Measurements from ENCODE around the gene OXER1.

OXER1 gene

DNA sequence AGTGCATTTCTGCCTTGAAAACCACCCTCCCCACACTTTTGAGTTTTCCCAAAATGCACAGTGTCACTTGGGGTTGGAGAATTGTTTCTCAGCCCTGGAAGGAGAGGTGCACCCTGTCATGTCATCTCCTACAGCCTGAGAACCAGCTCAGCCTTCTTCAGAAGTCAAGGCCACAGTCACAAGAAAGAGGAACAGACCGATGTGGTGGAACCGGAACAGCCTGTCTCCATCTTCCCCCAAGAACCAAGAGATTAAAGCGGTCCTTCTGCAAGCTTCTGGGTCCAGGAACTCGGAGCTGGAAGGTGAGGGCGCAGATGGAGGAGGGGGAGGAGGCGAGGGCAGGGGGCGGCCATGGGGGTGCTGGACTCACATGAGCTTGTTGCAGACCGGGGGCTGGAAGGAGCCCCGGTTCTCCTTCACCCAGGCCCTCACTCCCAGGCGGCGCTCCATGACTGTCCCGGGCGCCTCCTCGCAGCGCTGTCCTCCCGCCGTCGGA is 28.2 kb upstream of the OXER1 start:
- no peak overlapping the region for H3K14ac ChIP-seq (ENCODE audit: low read length)
- peak overlapping the region; percentile 36 for H3K9ac ChIP-seq (ENCODE audit: low read depth, low read length, poor library complexity)
- H3K4me1 ChIP-seq (ENCODE audit: control insufficient read depth in 2 of 2, insufficient read depth in 1 of 2, low read depth in 1 of 2, low read length in 2 of 2): peaks cover 0 to 4% of the 10 kb centered on the region in 2 donors
- no peaks in the 10 kb centered on the region for H3K36me3 ChIP-seq (replicated peaks in 1 of 2; ENCODE audit: control insufficient read depth in 2 of 2, insufficient read depth in 2 of 2, low read length in 2 of 2)
- H3K27me3 ChIP-seq (ENCODE audit: control insufficient read depth in 3 of 3, insufficient read depth in 3 of 3, low read depth in 1 of 3, low read length in 3 of 3): peaks cover 0 to 8% (median 0%) of the 10 kb centered on the region in 3 experiments
- H3K79me1 ChIP-seq (ENCODE audit: low read depth, low read length): no peaks in the 10 kb centered on the region
- H3K4me3 ChIP-seq (ENCODE audit: low read length in 2 of 2): peak overlapping the region in 1 of 2 donors; percentile 85
- peak overlapping the region; percentile 75 for H3K4me2 ChIP-seq (ENCODE audit: insufficient read depth, low read length, poor library complexity, severe bottlenecking)
- H4K91ac ChIP-seq (ENCODE audit: low read depth, low read length, poor library complexity): no peak overlapping the region
- H3K23ac ChIP-seq (ENCODE audit: low read depth, low read length, poor library complexity): peak overlapping the region; percentile 53
- H2AK5ac ChIP-seq (ENCODE audit: low read depth, low read length): peak overlapping the region; percentile 72
- H3K4ac ChIP-seq (ENCODE audit: low read length): no peak overlapping the region
- peak overlapping the region; percentile 57 for H2BK15ac ChIP-seq (ENCODE audit: low read length)
- H3K27ac ChIP-seq (replicated peaks; ENCODE audit: low read length): no peak overlapping the region
- WGBS, 2 donors (ENCODE audit: extremely low coverage in 2 of 2, insufficient read length in 2 of 2, insufficient replicate concordance in 1 of 2): no CpG with 5 or more reads among the region's 18 CpGs
- H3K9me3 ChIP-seq (replicated peaks in 1 of 2; ENCODE audit: control insufficient read depth in 2 of 2, insufficient read depth in 1 of 2, low read depth in 1 of 2, low read length in 2 of 2): peaks cover under 1 to 9% of the 10 kb centered on the region in 2 donors
- no peak overlapping the region for H2BK120ac ChIP-seq (ENCODE audit: low read depth, low read length)
- no peak overlapping the region for H2AFZ ChIP-seq (ENCODE audit: low read length)
- H2BK5ac ChIP-seq (ENCODE audit: low read length): no peak overlapping the region
- H2BK12ac ChIP-seq (ENCODE audit: low read length): no peak overlapping the region
- H3K18ac ChIP-seq (ENCODE audit: low read length): peak overlapping the region; percentile 96
- H4K8ac ChIP-seq (ENCODE audit: low read depth, low read length): no peak overlapping the region
- DNase-seq (ENCODE audit: low spot score): no peak

- H2BK5ac ChIP-seq (ENCODE audit: low read length): no peak overlapping the region
- no peak overlapping the region for H4K8ac ChIP-seq (ENCODE audit: low read depth, low read length)
- peaks cover 0 to 8% (median 0%) of the 10 kb centered on the region in 3 experiments for H3K27me3 ChIP-seq (ENCODE audit: control insufficient read depth in 3 of 3, insufficient read depth in 3 of 3, low read depth in 1 of 3, low read length in 3 of 3)
- H3K79me1 ChIP-seq (ENCODE audit: low read depth, low read length): no peaks in the 10 kb centered on the region
- H3K36me3 ChIP-seq (replicated peaks in 1 of 2; ENCODE audit: control insufficient read depth in 2 of 2, insufficient read depth in 2 of 2, low read length in 2 of 2): no peaks in the 10 kb centered on the region
- H2AK5ac ChIP-seq (ENCODE audit: low read depth, low read length): no peak overlapping the region
- H2BK12ac ChIP-seq (ENCODE audit: low read length): no peak overlapping the region
- H3K4me2 ChIP-seq (ENCODE audit: insufficient read depth, low read length, poor library complexity, severe bottlenecking): no peak overlapping the region
- H3K18ac ChIP-seq (ENCODE audit: low read length): no peak overlapping the region
- H3K4me3 ChIP-seq (ENCODE audit: low read length in 2 of 2): no peak overlapping the region
- no peak overlapping the region for H3K9ac ChIP-seq (ENCODE audit: low read depth, low read length, poor library complexity)
- no peak overlapping the region for H2BK15ac ChIP-seq (ENCODE audit: low read length)
- no peak overlapping the region for H2AFZ ChIP-seq (ENCODE audit: low read length)
- H3K4me1 ChIP-seq (ENCODE audit: control insufficient read depth in 2 of 2, insufficient read depth in 1 of 2, low read depth in 1 of 2, low read length in 2 of 2): peaks cover under 1 to 4% of the 10 kb centered on the region in 2 donors
- H3K9me3 ChIP-seq (replicated peaks in 1 of 2; ENCODE audit: control insufficient read depth in 2 of 2, insufficient read depth in 1 of 2, low read depth in 1 of 2, low read length in 2 of 2): peaks cover 0 to 6% of the 10 kb centered on the region in 2 donors
- no peak overlapping the region for H2BK120ac ChIP-seq (ENCODE audit: low read depth, low read length)
- H3K4ac ChIP-seq (ENCODE audit: low read length): no peak overlapping the region
- no CpG with 5 or more reads among the region's 4 CpGs for WGBS, 2 donors (ENCODE audit: extremely low coverage in 2 of 2, insufficient read length in 2 of 2, insufficient replicate concordance in 1 of 2)
- H3K23ac ChIP-seq (ENCODE audit: low read depth, low read length, poor library complexity): no peak overlapping the region
- DNase-seq (ENCODE audit: low spot score): no peak
- H3K14ac ChIP-seq (ENCODE audit: low read length): no peak overlapping the region
- no peak overlapping the region for H3K27ac ChIP-seq (replicated peaks; ENCODE audit: low read length)
- H4K91ac ChIP-seq (ENCODE audit: low read depth, low read length, poor library complexity): no peak overlapping the region
Measured at GRCh38 chr2:42791606-42792005, 27.7 kb upstream of the OXER1 start.

- no CpG with 5 or more reads among the region's 2 CpGs for WGBS, 2 donors (ENCODE audit: extremely low coverage in 2 of 2, insufficient read length in 2 of 2, insufficient replicate concordance in 1 of 2)
- no peak for DNase-seq (ENCODE audit: low spot score)
Measured at GRCh38 chr2:42789751-42790150, 25.8 kb upstream of the OXER1 start.

GRCh38 chr2:42788882-42789281 is 24.9 kb upstream of the OXER1 start:
- H4K8ac ChIP-seq (ENCODE audit: low read depth, low read length): no peak overlapping the region
- peaks cover 7 to 13% of the 10 kb centered on the region in 2 donors for H3K4me1 ChIP-seq (ENCODE audit: control insufficient read depth in 2 of 2, insufficient read depth in 1 of 2, low read depth in 1 of 2, low read length in 2 of 2)
- H3K23ac ChIP-seq (ENCODE audit: low read depth, low read length, poor library complexity): no peak overlapping the region
- H4K91ac ChIP-seq (ENCODE audit: low read depth, low read length, poor library complexity): no peak overlapping the region
- no CpG with 5 or more reads among the region's 4 CpGs for WGBS, 2 donors (ENCODE audit: extremely low coverage in 2 of 2, insufficient read length in 2 of 2, insufficient replicate concordance in 1 of 2)
- H2BK15ac ChIP-seq (ENCODE audit: low read length): no peak overlapping the region
- H2BK120ac ChIP-seq (ENCODE audit: low read depth, low read length): no peak overlapping the region
- no peak overlapping the region for H3K4me2 ChIP-seq (ENCODE audit: insufficient read depth, low read length, poor library complexity, severe bottlenecking)
- no peaks in the 10 kb centered on the region for H3K79me1 ChIP-seq (ENCODE audit: low read depth, low read length)
- peaks cover 0 to 3% of the 10 kb centered on the region in 2 donors for H3K9me3 ChIP-seq (replicated peaks in 1 of 2; ENCODE audit: control insufficient read depth in 2 of 2, insufficient read depth in 1 of 2, low read depth in 1 of 2, low read length in 2 of 2)
- H2BK5ac ChIP-seq (ENCODE audit: low read length): no peak overlapping the region
- H3K36me3 ChIP-seq (replicated peaks in 1 of 2; ENCODE audit: control insufficient read depth in 2 of 2, insufficient read depth in 2 of 2, low read length in 2 of 2): no peaks in the 10 kb centered on the region
- H2BK12ac ChIP-seq (ENCODE audit: low read length): no peak overlapping the region
- peak overlapping the region; percentile 72 for H2AK5ac ChIP-seq (ENCODE audit: low read depth, low read length)
- peaks cover 0 to 8% (median 0%) of the 10 kb centered on the region in 3 experiments for H3K27me3 ChIP-seq (ENCODE audit: control insufficient read depth in 3 of 3, insufficient read depth in 3 of 3, low read depth in 1 of 3, low read length in 3 of 3)
- H3K4ac ChIP-seq (ENCODE audit: low read length): no peak overlapping the region
- DNase-seq (ENCODE audit: low spot score): no peak
- no peak overlapping the region for H3K14ac ChIP-seq (ENCODE audit: low read length)
- H3K27ac ChIP-seq (replicated peaks; ENCODE audit: low read length): no peak overlapping the region
- no peak overlapping the region for H2AFZ ChIP-seq (ENCODE audit: low read length)
- no peak overlapping the region for H3K18ac ChIP-seq (ENCODE audit: low read length)
- no peak overlapping the region for H3K4me3 ChIP-seq (ENCODE audit: low read length in 2 of 2)
- no peak overlapping the region for H3K9ac ChIP-seq (ENCODE audit: low read depth, low read length, poor library complexity)

More at GRCh38 chr2:42789751-42790150, 25.8 kb upstream of the OXER1 start:
- Histone ChIP-seq H2BK15ac (ENCODE audit: low read length) (no peak overlapping the region), H4K8ac (ENCODE audit: low read depth, low read length) (no peak overlapping the region), H3K18ac (ENCODE audit: low read length) (no peak overlapping the region), H3K79me1 (ENCODE audit: low read depth, low read length) (no peaks in the 10 kb centered on the region), H3K4me3 (ENCODE audit: low read length in 2 of 2) (no peak overlapping the region), H3K9me3 (replicated peaks in 1 of 2; ENCODE audit: control insufficient read depth in 2 of 2, insufficient read depth in 1 of 2, low read depth in 1 of 2, low read length in 2 of 2) (peaks cover 0 to 3% of the 10 kb centered on the region in 2 donors), H3K23ac (ENCODE audit: low read depth, low read length, poor library complexity) (no peak overlapping the region), H4K91ac (ENCODE audit: low read depth, low read length, poor library complexity) (no peak overlapping the region), H2BK120ac (ENCODE audit: low read depth, low read length) (no peak overlapping the region), H3K4ac (ENCODE audit: low read length) (no peak overlapping the region), H3K27ac (replicated peaks; ENCODE audit: low read length) (no peak overlapping the region), H2AFZ (ENCODE audit: low read length) (no peak overlapping the region), H2BK5ac (ENCODE audit: low read length) (no peak overlapping the region), H3K4me2 (ENCODE audit: insufficient read depth, low read length, poor library complexity, severe bottlenecking) (no peak overlapping the region), H3K27me3 (ENCODE audit: control insufficient read depth in 3 of 3, insufficient read depth in 3 of 3, low read depth in 1 of 3, low read length in 3 of 3) (peaks cover 0 to 8% (median 0%) of the 10 kb centered on the region in 3 experiments), H2AK5ac (ENCODE audit: low read depth, low read length) (no peak overlapping the region), H3K4me1 (ENCODE audit: control insufficient read depth in 2 of 2, insufficient read depth in 1 of 2, low read depth in 1 of 2, low read length in 2 of 2) (peaks cover 7 to 14% of the 10 kb centered on the region in 2 donors), H3K36me3 (replicated peaks in 1 of 2; ENCODE audit: control insufficient read depth in 2 of 2, insufficient read depth in 2 of 2, low read length in 2 of 2) (no peaks in the 10 kb centered on the region), H3K14ac (ENCODE audit: low read length) (no peak overlapping the region), H3K9ac (ENCODE audit: low read depth, low read length, poor library complexity) (no peak overlapping the region), H2BK12ac (ENCODE audit: low read length) (no peak overlapping the region)

Measured in neuronal stem cell (in vitro differentiated cells).